ENCODE data around the gene ATOX1.

GRCh38 chr5:151706906-151707305, 51.5 kb downstream of the ATOX1 start:
- TF ChIP-seq CTCF (IDR thresholded peaks at IDR 0.05) (no peak), POLR2A (IDR thresholded peaks at IDR 0.05) (no peak)
